Peyer's patch (tissue), 4 donors: ENCODE results near the gene MAX. TPM values are rescaled to one million over a fixed set of nuclear protein-coding genes. Genes with fewer than 3 reads are reported as not detected.
"Not testable (repeated sequence)": the region's sequence is repeated elsewhere in the genome, so short reads cannot be mapped to it uniquely, and the experiment has no call there.

Experiments used
- DNase-seq, 3 donors: peaks; one replicate each; pipeline ENCODE4 v3.0.0-alpha.2; 2017 to 2019
- H3K27ac ChIP-seq, 4 donors: fragments of 200-600 bp; sonication (generic); one replicate each; pipeline ENCODE4 v1.5.1; 2016 to 2019
- H3K27me3 ChIP-seq, 2 donors: fragments of 200-600 bp; sonication (generic); one replicate each; pipeline ENCODE4 v1.5.1; 2019
- H3K36me3 ChIP-seq, 3 donors: fragments of 200-600 bp; sonication (generic); one replicate each; pipeline ENCODE4 v1.5.1; 2016 to 2019
- H3K4me1 ChIP-seq, 4 donors: fragments of 200-600 bp; sonication (generic); one replicate each; pipeline ENCODE4 v1.5.1; 2016 to 2019
- H3K4me3 ChIP-seq, 4 donors: fragments of 200-600 bp; sonication (generic); 1 replicate in 3 of 4; 2 replicates in 1 of 4; pipeline ENCODE4 v1.5.1; 2016 to 2019; ENCODE audit warnings: mild to moderate bottlenecking in 1 of 4
- H3K9me3 ChIP-seq, 4 donors: fragments of 200-600 bp; sonication (generic); one replicate each; pipeline ENCODE4 v1.5.1; 2016 to 2019; ENCODE audit warnings: mild to moderate bottlenecking in 1 of 4
- CTCF ChIP-seq, 6 experiments: fragments of 450-650 bp in 4 of 6; fragments of 200-600 bp in 2 of 6; sonication (generic) in 1 of 6; IDR thresholded peaks; one replicate each; pipeline ENCODE4 v1.5.1; 2017 to 2019; ENCODE audit warnings: antibody characterized with exemption in 6 of 6, mild to moderate bottlenecking in 3 of 6, moderate library complexity in 1 of 6
- POLR2A ChIP-seq, 2 donors: fragments of 450-650 bp; IDR thresholded peaks; one replicate each; pipeline ENCODE4 v1.5.1; 2017; ENCODE audit warnings: antibody characterized with exemption in 2 of 2, mild to moderate bottlenecking in 2 of 2, moderate library complexity in 2 of 2
- total RNA-seq, 4 donors: library from RNA; depleted of rRNA; stranded (reverse); fragments of >200 nt; gene quantifications; one replicate each; pipeline ENCODE4 v1.1.0, GENCODE V29; 2016

MAX gene
- total RNA-seq, 4 donors from 2014 or later: 52.8 to 86.8 (median 74.2) TPM

GRCh38 chr14:65032319-65032718 is 70.0 kb downstream of the MAX start:
- peaks cover 0 to 6% (median 0%) of the 10 kb centered on the region in 4 donors for H3K4me1 ChIP-seq
- no peaks in the 10 kb centered on the region for H3K27me3 ChIP-seq
- no peak overlapping the region for H3K4me3 ChIP-seq
- H3K36me3 ChIP-seq: peaks cover 0 to 29% (median 0%) of the 10 kb centered on the region in 3 donors
- H3K9me3 ChIP-seq: no peaks in the 10 kb centered on the region
- no peak for DNase-seq
- no peak for TF ChIP-seq CTCF (IDR thresholded peaks at IDR 0.05)
- TF ChIP-seq POLR2A (IDR thresholded peaks at IDR 0.05): no peak
- no peak overlapping the region for H3K27ac ChIP-seq

GRCh38 chr14:65031321-65031720 is 71.0 kb downstream of the MAX start:
- H3K4me1 ChIP-seq, H3K9me3 ChIP-seq, H3K27me3 ChIP-seq, H3K27ac ChIP-seq, DNase-seq, H3K4me3 ChIP-seq: not testable (repeated sequence)
- H3K36me3 ChIP-seq: peaks cover 0 to 32% (median 0%) of the 10 kb centered on the region in 3 donors

GRCh38 chr14:65028937-65029336 is 73.4 kb downstream of the MAX start:
- Histone ChIP-seq H3K36me3 (peaks cover 0 to 31% (median 0%) of the 10 kb centered on the region in 3 donors), H3K9me3 (no peaks in the 10 kb centered on the region), H3K27me3 (no peaks in the 10 kb centered on the region), H3K27ac (no peak overlapping the region), H3K4me3 (no peak overlapping the region), H3K4me1 (peaks cover 0 to 18% (median 0%) of the 10 kb centered on the region in 4 donors)
- peak in 1 of 3 donors; percentile 63 for DNase-seq
- no peak for TF ChIP-seq POLR2A (IDR thresholded peaks at IDR 0.05)
- no peak for TF ChIP-seq CTCF (IDR thresholded peaks at IDR 0.05)

GRCh38 chr14:65027127-65027799 is 75.1 kb downstream of the MAX start:
- peaks cover 0 to 17% (median 0%) of the 10 kb centered on the region in 3 donors for H3K36me3 ChIP-seq
- H3K27me3 ChIP-seq: no peaks in the 10 kb centered on the region
- TF ChIP-seq CTCF (IDR thresholded peaks at IDR 0.05) (no peak), POLR2A (IDR thresholded peaks at IDR 0.05) (no peak)
- no peak overlapping the region for H3K4me3 ChIP-seq
- no peaks in the 10 kb centered on the region for H3K9me3 ChIP-seq
- H3K4me1 ChIP-seq: peaks cover 0 to 18% (median 0%) of the 10 kb centered on the region in 4 donors
- no peak overlapping the region for H3K27ac ChIP-seq
- no peak for DNase-seq

GRCh38 chr14:65026526-65026925 is 75.8 kb downstream of the MAX start:
- no peak overlapping the region for H3K4me3 ChIP-seq
- no peaks in the 10 kb centered on the region for H3K9me3 ChIP-seq
- H3K27me3 ChIP-seq: no peaks in the 10 kb centered on the region
- DNase-seq: no peak
- peaks cover 0 to 18% (median 0%) of the 10 kb centered on the region in 4 donors for H3K4me1 ChIP-seq
- H3K36me3 ChIP-seq: peaks cover 0 to 14% (median 0%) of the 10 kb centered on the region in 3 donors
- H3K27ac ChIP-seq: peak overlapping the region in 1 of 4 donors; percentile 50
- TF ChIP-seq POLR2A (IDR thresholded peaks at IDR 0.05): no peak
- TF ChIP-seq CTCF (IDR thresholded peaks at IDR 0.05): no peak

GRCh38 chr14:65025818-65026217 is 76.5 kb downstream of the MAX start:
- DNase-seq: no peak

More at GRCh38 chr14:65025818-65026217, 76.5 kb downstream of the MAX start:
- H3K4me3 ChIP-seq: peak overlapping the region in 2 of 4 donors; percentile 10 to 14
- H3K36me3 ChIP-seq: peaks cover 0 to 14% (median 0%) of the 10 kb centered on the region in 3 donors
- H3K9me3 ChIP-seq: no peaks in the 10 kb centered on the region
- H3K4me1 ChIP-seq: peaks cover 0 to 18% (median 0%) of the 10 kb centered on the region in 4 donors
- peak overlapping the region in 2 of 4 donors; percentile 32 to 50 for H3K27ac ChIP-seq
- no peaks in the 10 kb centered on the region for H3K27me3 ChIP-seq
- TF ChIP-seq POLR2A (IDR thresholded peaks at IDR 0.05): no peak
- TF ChIP-seq CTCF (IDR thresholded peaks at IDR 0.05): no peak
